Right lung (tissue), 5 donors: ENCODE measurements around the gene TMEM175. TPM values are rescaled to one million over a fixed set of nuclear protein-coding genes. Genes with fewer than 3 reads are reported as not detected.
"Not testable (repeated sequence)": the region's sequence is repeated elsewhere in the genome, so short reads cannot be mapped to it uniquely, and the experiment has no call there.

Experiments used
- DNase-seq, 2 donors: peaks; one replicate each; pipeline ENCODE4 v3.0.0-alpha.2; 2013
- polyA plus RNA-seq, 5 donors: library from polyadenylated mRNA; unstranded; fragments of 120-200 nt; gene quantifications; one replicate each; pipeline versions ENCODE4 v1.2.1 to v1.2.3, GENCODE V29; 2013; ENCODE audit warnings: inconsistent platforms in 1 of 5, low replicate concordance in 1 of 5; ENCODE audit not compliant: insufficient read length in 5 of 5, insufficient read depth in 1 of 5

Gene TMEM175
- polyA plus RNA-seq, 5 donors = 24.8 to 32.4 (median 28.5) TPM

- DNase-seq = no peak
These were observed 17.7 kb upstream of the TMEM175 start for GRCh38 chr4:914531-914930.

- DNase-seq = no peak
These were observed 17.2 kb upstream of the TMEM175 start for GRCh38 chr4:915041-915474.

DNA sequence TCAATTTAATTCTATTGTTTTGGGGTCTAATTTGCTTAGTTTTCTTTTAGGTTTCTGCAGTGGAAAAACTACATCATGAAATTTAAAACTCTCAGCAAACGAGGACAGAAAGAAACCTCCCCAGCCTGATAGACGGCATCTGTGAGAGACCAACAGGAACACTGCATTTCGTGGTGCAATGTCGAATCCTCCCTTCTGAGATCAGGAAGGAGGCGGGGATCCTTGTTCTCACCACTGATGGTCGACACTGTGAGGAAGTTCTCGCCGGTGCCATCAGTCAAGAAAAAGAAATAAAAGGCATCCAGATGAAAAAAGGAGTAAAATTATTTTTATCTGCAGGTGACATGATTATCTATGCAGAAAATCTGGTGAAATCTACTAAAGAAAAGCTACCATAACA, 16.7 kb upstream of the TMEM175 start:
- DNase-seq = no peak

- no peak for DNase-seq
These were observed 14.8 kb upstream of the TMEM175 start for GRCh38 chr4:917466-917865.

GRCh38 chr4:917992-918391, 14.3 kb upstream of the TMEM175 start:
- DNase-seq = no peak

GRCh38 chr4:918591-918990, 13.7 kb upstream of the TMEM175 start:
- DNase-seq = not testable (repeated sequence)

DNA sequence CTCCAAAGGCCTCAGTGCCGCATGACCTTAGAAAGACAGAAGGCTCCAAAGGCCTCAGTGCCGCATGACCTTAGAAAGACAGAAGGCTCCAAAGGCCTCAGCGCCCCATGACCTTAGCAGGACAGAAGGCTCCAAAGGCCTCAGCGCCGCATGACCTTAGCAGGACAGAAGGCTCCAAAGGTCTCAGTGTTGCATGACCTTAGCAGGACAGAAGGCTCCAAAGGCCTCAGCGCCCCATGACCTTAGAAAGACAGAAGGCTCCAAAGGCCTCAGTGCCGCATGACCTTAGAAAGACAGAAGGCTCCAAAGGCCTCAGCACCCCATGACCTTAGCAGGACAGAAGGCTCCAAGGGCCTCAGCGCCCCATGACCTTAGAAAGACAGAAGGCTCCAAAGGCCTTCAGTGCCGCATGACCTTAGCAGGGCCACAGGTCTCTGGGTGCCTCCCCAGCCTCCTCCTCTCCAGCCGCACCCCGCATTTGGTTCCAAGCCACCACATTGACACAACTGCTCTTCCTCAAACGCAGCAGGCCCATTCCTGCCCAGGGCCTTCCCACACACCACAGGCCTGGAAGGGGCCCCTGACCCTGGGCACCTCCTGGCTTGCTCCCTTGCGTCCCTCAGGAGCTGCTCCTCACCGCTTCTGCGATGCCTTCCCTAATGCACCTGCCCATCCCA, 13.1 kb upstream of the TMEM175 start:
- DNase-seq = not testable (repeated sequence)

GRCh38 chr4:921830-922331, 10.4 kb upstream of the TMEM175 start:
- no peak for DNase-seq

GRCh38 chr4:924107-925096, 7.9 kb upstream of the TMEM175 start:
- no peak for DNase-seq

DNA sequence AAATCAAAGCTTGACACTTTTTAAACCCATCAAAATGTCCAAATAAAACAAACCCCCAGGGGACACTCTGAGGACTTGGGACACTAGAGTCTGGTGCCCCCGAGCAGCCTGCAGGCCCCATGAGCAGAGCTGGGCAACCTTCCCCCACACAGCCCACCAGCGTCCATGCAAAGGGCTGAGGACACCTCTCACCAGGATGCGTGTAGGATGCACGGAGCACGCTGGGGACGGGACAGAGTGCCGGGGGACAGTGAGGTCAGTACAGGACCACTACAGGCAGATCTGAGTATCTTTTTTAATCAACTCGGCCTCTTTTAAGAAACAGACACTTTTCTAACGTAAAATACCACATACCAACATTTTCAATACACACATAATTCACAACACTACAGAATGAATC, 7.1 kb upstream of the TMEM175 start:
- DNase-seq = no peak

GRCh38 chr4:925771-926500, 6.3 kb upstream of the TMEM175 start:
- DNase-seq = no peak

DNA sequence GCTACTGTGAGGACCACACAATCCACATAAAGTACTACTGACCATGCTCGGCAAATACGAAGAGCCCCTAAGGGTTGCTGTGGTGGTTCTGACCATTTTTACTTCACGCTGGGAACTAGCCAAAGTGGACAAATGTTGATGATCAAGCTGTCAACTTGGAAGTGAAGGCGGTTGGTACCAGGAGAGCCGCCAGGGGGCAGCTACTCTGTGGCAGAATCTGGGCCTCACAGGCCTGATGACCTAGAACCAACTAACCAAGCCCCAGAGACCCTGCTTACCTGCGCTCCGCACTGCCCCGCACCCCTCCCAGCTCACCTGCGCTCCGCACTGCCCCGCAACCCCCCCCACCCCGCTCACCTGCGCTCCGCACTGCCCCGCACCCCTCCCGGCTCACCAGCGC, 5.7 kb upstream of the TMEM175 start:
- DNase-seq = no peak

DNA sequence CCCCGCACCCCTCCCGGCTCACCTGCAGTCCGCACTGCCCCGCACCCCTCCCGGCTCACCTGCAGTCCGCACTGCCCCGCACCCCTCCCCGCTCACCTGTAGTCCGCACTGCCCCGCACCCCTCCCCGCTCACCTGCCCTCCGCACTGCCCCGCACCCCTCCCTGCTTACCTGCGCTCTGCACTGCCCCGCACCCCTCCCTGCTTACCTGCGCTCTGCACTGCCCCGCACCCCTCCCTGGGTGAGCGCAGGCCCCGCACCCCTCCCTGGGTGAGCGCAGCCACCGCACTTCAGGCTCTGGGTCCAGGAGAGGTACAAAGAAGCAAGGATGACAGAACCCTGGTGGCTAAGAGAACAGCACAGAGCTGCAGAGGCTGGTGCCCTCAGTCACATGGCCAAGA, 4.7 kb upstream of the TMEM175 start:
- DNase-seq = not testable (repeated sequence)

DNA sequence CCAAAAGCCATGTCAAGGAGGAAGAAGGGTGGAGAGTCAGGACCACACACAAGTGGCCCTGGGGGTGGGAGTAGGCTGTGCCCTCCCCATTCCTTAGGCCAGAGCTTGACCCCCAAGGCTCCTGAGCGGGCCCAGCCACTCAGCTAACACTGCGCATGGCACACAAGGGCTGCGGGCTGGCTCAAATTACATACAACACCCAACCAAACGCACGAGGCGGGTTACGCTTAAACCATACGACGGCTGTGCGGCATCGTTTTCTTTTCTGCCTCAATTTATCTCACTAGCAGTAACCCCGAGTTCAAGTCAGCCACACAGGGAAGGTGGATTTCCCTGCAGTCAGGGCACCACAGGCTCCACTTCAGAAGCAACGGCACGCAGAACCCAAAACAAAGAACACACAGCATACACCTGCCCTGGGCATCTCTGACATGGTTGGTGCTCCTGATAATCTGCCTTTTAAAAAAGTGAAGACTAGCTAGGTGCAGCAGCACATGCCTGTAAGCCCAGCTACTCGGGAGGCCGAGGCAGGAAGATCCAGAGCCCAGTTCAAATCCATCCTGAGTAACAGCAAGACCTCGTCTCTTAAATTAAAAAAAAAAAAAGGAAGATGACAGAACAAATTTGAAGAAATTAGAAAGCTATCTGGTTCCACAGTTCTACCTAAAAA, 3.0 kb upstream of the TMEM175 start:
- DNase-seq = no peak

GRCh38 chr4:930028-930551, 2.2 kb upstream of the TMEM175 start:
- DNase-seq = no peak

GRCh38 chr4:930827-931193, 1.4 kb upstream of the TMEM175 start:
- no peak for DNase-seq

GRCh38 chr4:931194-931959, 883 bp upstream of the TMEM175 start:
- no peak for DNase-seq

DNA sequence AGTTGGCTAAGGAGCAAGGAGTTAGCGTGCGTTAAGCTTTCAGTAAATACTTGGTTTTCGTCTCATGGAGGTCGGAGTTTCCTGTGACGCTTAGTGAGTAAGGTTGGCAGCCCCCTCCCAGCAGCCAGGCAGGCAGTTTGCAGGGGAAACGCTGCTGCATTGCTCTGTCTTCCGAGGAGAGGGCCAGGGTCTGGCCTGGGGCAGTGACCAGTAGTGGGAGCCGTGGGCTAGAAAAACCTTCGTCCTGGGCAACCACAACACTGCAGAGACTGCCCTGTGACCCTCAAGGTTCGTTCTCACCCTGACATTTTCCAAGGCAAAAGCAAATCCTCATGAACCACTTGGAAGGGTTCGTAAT, 432 bp downstream of the TMEM175 start:
- DNase-seq = no peak

- DNase-seq = not testable (repeated sequence)
These were observed 7.2 kb downstream of the TMEM175 start for GRCh38 chr4:939508-939907.

DNA sequence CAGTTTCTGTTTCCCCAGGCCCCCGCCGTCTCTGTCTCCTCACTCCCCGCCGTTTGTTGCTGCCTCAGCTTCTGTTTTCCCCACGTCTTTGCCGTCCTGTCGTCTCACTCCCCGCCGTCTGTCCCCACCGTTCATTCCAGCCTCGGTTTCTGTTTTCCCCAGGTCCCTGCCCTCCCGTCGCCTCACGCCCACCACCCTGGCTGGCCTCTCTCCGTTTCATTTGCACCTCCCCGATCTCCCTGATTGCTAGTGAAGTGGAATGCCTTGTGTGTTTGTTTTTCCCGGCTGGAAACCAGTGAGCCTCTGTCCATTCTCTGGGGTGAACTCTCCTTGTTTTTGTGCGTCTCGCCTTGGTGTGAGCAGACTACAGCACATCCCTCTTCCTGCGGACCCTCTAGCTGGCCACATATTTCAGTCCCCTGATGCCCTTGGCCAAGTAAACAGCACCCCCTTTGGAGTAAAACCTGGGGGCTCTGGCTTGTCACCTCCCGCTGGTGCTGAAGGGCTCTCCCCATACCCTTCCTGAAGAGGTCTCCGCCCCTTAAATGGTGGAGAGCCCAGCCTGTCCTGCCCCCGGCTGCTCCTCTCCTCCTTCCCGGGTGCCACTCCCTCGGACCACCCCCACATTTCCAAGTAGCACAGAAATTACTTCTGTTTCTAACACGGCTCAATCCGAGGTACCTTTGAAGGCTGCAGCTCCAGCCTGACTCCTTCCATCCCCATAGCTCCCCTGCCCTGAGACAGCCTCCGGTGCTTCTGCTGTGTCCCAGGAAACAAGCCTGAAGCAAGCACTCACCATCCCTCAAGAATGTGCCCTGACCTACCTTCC, 13.2 kb downstream of the TMEM175 start:
- no peak for DNase-seq
